Pancreas (tissue), 10 donors: Measurements from ENCODE around the gene CPNE7. TPM values are rescaled to one million over a fixed set of nuclear protein-coding genes. Genes with fewer than 3 reads are reported as not detected.

ENCODE experiments used
- ATAC-seq, 4 donors: fragments of 200-7000 bp; cut with Tn5 transposase; one replicate each; pipeline versions ENCODE4 v1.8.0 to v1.9.1; 2020; ENCODE audit warnings: mild to moderate bottlenecking in 4 of 4, moderate library complexity in 4 of 4
- DNase-seq, 6 donors: peaks; one replicate each; pipeline ENCODE4 v3.0.0-alpha.2; 2020
- FAIRE-seq: peaks from 2 replicates; lab custom pipeline; 2012; peaks lifted over from hg19 to GRCh38; lab: Jason Lieb, UNC
- H3K27ac ChIP-seq, 4 donors: fragments of 200-600 bp; sonication (generic); 1 replicate in 3 of 4; 2 replicates in 1 of 4; pipeline versions ENCODE4 v1.5.0 to v1.8.0; 2020
- H3K27me3 ChIP-seq, 4 donors: fragments of 200-600 bp; one replicate each; pipeline ENCODE4 v1.8.0; 2021
- H3K36me3 ChIP-seq, 3 donors: fragments of 200-600 bp; sonication (generic) in 1 of 3; one replicate each; pipeline versions ENCODE4 v1.5.0 to v1.8.0; 2020 to 2021
- H3K4me1 ChIP-seq, 3 donors: fragments of 200-600 bp; one replicate each; pipeline ENCODE4 v1.8.0; 2021
- H3K4me3 ChIP-seq, 4 donors: fragments of 200-600 bp; sonication (generic) in 2 of 4; one replicate each; pipeline versions ENCODE4 v1.5.0 to v1.8.0; 2020 to 2021
- H3K9me3 ChIP-seq, 4 donors: fragments of 200-600 bp; one replicate each; pipeline ENCODE4 v1.8.0; 2021
- WGBS, 2 donors: extraction: QIAGEN DNeasy Blood & Tissue Kit; methylation state at CpG; one replicate each; pipeline ENCODE4 v1.1.7; 2013; 5-methylcytosine and 5-hydroxymethylcytosine counted together
- intact Hi-C, 3 donors: fragments of 100-400 bp; cut with DNase I; formaldehyde crosslinking; loops; one replicate each; pipeline versions ENCODE4 v1.11.1 to v1.14.2; 2022
- polyA plus RNA-seq, 2 donors: library from polyadenylated mRNA; stranded (reverse); fragments of 200-250 nt; gene quantifications; one replicate each; pipeline ENCODE4 v1.2.3, GENCODE V29; 2013
- total RNA-seq, 6 donors: library from RNA; stranded (reverse); fragmentation: NEBNext Ultra II Directional in 4 of 6; extraction: Animal tissue kit (Norgen Biotek cat#: 25700) in 4 of 6; gene quantifications; one replicate each; pipeline versions ENCODE4 v1.2.1 to v1.2.4, GENCODE V29; 2021 to 2023
- TF ChIP-seq, protein P1 (sequence below), 4 donors: fragments of 200-600 bp; sonication (generic) in 3 of 4; IDR thresholded peaks; one replicate each; pipeline versions ENCODE4 v1.5.0 to v1.8.0; 2021; ENCODE audit warnings: antibody characterized with exemption in 4 of 4
- donor health status: healthy with polysubstance abuse.
- donor health status: DM: no; HTN: no; CAD: no; lungs with moderate emphysema.
- donor health status: DM: no; HTN: no; CAD: no.
- donor health status: control.
- donor health status: control.
- donor health status: Bipolar disorder and iron deficiency.
- donor health status: DM: yes; HTN: yes; CAD: no.
- donor health status: DM: no; HTN: no; CAD: no.
- donor health status: DM: no; HTN: no; CAD: no.
- donor health status: DM: yes; HTN: yes; CAD: no.

Gene CPNE7
- total and polyA plus RNA-seq, 8 donors: 0.12 to 4.5 (median 1.0) TPM

DNA sequence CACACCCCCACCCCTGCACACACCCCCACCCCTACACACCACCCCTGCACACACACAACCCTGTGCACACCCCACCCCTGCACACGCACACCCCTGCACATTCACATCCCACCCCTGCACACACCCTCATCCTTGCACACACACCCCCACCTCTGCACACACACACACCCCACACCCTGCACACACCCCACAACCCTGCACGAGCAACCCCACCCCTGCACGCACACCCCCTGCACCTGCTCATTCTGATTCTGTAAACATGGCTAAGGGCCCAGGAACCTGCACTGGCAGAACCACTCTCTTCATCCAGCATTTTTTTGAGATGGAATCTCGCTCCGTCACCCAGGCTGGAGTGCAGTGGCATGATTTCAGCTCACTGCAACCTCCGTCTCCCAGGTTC lies 63.8 kb downstream of the CPNE7 start:
- intact Hi-C loops: no loop called here

DNA sequence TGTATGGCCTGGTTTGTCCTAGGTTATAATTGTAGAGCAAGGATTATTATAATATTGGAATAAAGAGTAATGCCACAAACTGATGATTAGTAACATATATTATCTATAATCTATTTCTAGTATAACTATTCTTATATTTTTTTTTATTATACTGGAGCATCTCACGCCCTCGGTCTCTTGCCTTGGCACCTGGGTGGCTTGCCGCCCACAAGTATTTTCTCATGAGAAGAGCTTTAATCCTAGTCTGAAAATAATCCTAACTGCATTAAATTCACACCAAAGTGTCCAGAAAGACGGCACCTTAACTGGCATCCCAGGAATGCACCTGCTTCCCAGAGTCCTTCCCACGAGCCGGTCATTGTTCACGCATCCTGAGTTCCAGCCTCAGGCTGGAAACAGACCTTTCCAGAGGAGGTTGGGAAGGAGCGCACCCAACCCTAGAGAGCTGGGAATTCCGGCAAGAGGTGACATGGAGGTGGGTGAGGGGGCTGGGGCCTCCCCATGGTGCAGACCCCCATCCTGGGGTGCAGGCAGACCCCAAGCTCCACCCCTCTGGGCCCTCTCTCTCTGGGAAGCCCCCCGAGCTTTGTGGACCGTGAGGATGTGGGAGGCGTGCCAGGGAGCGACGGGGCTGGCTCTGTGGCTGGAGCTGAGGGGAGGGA lies 66.0 kb downstream of the CPNE7 start:
- FAIRE-seq (no peak), ATAC-seq (no peak)
- no peak overlapping the region for H3K27ac ChIP-seq

More for the DNA sequence above, 63.8 kb downstream of the CPNE7 start:
- no peaks in the 10 kb centered on the region for H3K9me3 ChIP-seq
- DNase-seq: no peak
- no peak for FAIRE-seq
- no peak overlapping the region for H3K4me3 ChIP-seq
- no peak overlapping the region for H3K27ac ChIP-seq
- no peaks in the 10 kb centered on the region for H3K36me3 ChIP-seq
- TF ChIP-seq, protein P1, sequence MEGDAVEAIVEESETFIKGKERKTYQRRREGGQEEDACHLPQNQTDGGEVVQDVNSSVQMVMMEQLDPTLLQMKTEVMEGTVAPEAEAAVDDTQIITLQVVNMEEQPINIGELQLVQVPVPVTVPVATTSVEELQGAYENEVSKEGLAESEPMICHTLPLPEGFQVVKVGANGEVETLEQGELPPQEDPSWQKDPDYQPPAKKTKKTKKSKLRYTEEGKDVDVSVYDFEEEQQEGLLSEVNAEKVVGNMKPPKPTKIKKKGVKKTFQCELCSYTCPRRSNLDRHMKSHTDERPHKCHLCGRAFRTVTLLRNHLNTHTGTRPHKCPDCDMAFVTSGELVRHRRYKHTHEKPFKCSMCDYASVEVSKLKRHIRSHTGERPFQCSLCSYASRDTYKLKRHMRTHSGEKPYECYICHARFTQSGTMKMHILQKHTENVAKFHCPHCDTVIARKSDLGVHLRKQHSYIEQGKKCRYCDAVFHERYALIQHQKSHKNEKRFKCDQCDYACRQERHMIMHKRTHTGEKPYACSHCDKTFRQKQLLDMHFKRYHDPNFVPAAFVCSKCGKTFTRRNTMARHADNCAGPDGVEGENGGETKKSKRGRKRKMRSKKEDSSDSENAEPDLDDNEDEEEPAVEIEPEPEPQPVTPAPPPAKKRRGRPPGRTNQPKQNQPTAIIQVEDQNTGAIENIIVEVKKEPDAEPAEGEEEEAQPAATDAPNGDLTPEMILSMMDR (IDR thresholded peaks at IDR 0.05): no peak
- WGBS, 2 donors: 86 to 88% methylated on average over 5 to 6 of the region's 6 CpGs
- H3K4me1 ChIP-seq: peaks cover 0 to 6% (median 4%) of the 10 kb centered on the region in 3 donors
- no peaks in the 10 kb centered on the region for H3K27me3 ChIP-seq
- ATAC-seq: no peak

DNA sequence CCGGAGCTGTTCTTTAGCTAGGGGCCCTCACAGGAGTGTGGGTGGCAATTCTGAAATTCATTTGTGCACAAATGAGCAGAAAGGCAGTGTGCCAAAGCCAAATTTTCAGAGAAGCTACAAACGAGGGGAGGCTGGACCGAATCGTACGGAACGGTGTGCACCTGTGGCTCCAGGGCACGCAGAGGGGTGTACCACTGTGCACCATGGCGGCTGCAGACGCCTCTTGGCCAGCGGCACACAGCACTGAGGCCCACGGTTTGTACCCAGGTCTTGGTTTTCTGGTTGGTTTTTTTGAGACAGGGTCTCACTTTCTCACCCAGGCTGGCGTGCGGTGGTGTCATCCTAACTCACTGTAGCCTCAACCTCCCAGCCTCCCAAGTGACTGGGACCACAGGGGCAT lies 67.0 kb downstream of the CPNE7 start:
- DNase-seq (no peak), ATAC-seq (no peak), FAIRE-seq (no peak)
- TF ChIP-seq, protein P1 (IDR thresholded peaks at IDR 0.05): no peak
- Histone ChIP-seq H3K9me3 (no peaks in the 10 kb centered on the region), H3K4me1 (peaks cover 0 to 6% (median 4%) of the 10 kb centered on the region in 3 donors), H3K36me3 (peaks cover 0 to 23% (median 22%) of the 10 kb centered on the region in 3 donors), H3K4me3 (no peak overlapping the region), H3K27me3 (no peaks in the 10 kb centered on the region), H3K27ac (no peak overlapping the region)
- WGBS, 2 donors: 71 to 76% methylated on average over 13 of the region's 13 CpGs
- intact Hi-C loops: no loop called here

More for the DNA sequence above, 66.0 kb downstream of the CPNE7 start:
- TF ChIP-seq, protein P1 (IDR thresholded peaks at IDR 0.05): no peak
- no peaks in the 10 kb centered on the region for H3K27me3 ChIP-seq
- peaks cover 0 to 15% (median 14%) of the 10 kb centered on the region in 3 donors for H3K36me3 ChIP-seq
- no peaks in the 10 kb centered on the region for H3K9me3 ChIP-seq
- H3K4me3 ChIP-seq: no peak overlapping the region
- 25 to 61% methylated on average over 14 of the region's 14 CpGs for WGBS, 2 donors
- peak in 1 of 6 donors; percentile 62 for DNase-seq
- H3K4me1 ChIP-seq: peaks cover 0 to 6% (median 4%) of the 10 kb centered on the region in 3 donors
- intact Hi-C loops: no loop called here

DNA sequence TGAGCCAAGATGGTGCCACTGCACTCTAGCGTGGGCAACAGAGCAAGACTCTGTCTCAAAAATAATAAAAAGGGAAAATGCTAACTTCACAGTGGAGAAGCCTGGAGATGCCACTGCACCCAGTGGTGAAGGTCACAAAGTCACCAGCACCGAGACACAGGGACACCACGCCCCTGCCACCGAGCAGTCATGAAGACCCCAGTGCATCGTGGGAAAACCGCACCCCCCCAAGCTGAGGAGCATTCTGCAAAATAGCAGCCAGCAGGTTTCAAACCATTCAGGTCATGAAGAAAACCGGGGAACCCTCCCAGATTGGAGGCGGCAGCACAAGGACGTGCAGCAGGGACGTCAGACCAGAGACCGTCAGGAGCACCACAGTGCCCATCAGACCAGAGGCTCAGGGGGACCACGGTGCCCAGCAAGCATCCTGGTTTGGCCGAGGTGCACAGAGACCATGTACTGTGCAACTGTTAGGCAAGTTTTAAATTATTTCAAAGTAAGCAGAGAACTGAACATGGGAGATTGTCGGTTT lies 68.3 kb downstream of the CPNE7 start:
- Histone ChIP-seq H3K27ac (no peak overlapping the region), H3K9me3 (no peaks in the 10 kb centered on the region), H3K4me3 (no peak overlapping the region), H3K4me1 (peaks cover 0 to 6% (median 4%) of the 10 kb centered on the region in 3 donors), H3K36me3 (peaks cover 0 to 23% (median 22%) of the 10 kb centered on the region in 3 donors), H3K27me3 (no peaks in the 10 kb centered on the region)
- intact Hi-C loops: no loop called here
- ATAC-seq (no peak), FAIRE-seq (no peak), DNase-seq (no peak)
- WGBS, 2 donors: 58 to 73% methylated on average over 14 of the region's 14 CpGs
- TF ChIP-seq, protein P1 (IDR thresholded peaks at IDR 0.05): no peak

DNA sequence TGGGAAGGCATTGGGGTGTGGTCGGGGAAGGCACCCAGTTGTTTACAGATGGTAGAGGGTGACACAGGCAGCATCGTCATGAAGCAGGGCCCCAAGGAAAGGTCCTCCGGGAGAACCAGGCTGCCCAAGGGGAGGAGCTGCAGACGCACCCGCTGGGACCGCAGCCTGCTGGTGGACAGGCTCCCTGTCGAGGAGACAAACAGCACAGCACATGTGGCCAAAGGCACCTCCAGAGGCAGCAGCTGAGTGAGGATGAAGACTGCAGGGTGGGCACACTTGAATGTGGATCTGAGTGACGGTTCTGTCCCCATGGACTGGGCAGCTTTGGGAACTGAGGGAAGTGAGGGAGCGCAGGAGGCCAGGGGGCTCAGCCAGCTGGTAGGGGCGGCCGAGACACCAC lies 69.6 kb downstream of the CPNE7 start:
- FAIRE-seq (no peak), DNase-seq (no peak), ATAC-seq (no peak)
- 78 to 86% methylated on average over 11 of the region's 11 CpGs for WGBS, 2 donors
- intact Hi-C loops: no loop called here
- no peak overlapping the region for H3K27ac ChIP-seq
- H3K27me3 ChIP-seq: no peaks in the 10 kb centered on the region
- peaks cover 0 to 23% (median 22%) of the 10 kb centered on the region in 3 donors for H3K36me3 ChIP-seq
- H3K4me3 ChIP-seq: no peak overlapping the region
- no peaks in the 10 kb centered on the region for H3K9me3 ChIP-seq
- TF ChIP-seq, protein P1 (IDR thresholded peaks at IDR 0.05): no peak
- peaks cover 0 to 6% (median 4%) of the 10 kb centered on the region in 3 donors for H3K4me1 ChIP-seq
